Measurements from ENCODE around the gene GVQW3.
"Not testable (repeated sequence)": the region's sequence is repeated elsewhere in the genome, so short reads cannot be mapped to it uniquely, and the experiment has no call there.

Gene GVQW3

DNA sequence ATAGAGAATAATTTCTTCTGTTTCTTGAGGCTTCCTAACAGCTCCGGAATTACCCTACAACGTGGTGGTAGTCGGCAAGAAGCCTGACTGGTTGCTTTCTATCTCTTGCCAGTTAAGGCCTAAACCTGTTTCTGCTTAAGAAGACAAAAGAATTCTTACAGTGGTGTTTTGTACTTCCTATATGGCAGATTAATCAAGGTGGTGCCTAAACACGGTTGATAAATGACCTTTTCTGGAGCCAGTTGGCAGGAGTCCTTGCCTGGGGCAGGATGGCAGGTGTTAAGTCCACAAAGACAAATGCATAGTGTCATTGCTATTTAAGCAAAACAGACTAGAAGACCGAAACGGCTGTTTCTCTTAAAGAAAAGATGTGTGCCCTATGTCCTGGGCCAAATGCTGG, 9.9 kb downstream of the GVQW3 start:
- no peak for DNase-seq

DNA sequence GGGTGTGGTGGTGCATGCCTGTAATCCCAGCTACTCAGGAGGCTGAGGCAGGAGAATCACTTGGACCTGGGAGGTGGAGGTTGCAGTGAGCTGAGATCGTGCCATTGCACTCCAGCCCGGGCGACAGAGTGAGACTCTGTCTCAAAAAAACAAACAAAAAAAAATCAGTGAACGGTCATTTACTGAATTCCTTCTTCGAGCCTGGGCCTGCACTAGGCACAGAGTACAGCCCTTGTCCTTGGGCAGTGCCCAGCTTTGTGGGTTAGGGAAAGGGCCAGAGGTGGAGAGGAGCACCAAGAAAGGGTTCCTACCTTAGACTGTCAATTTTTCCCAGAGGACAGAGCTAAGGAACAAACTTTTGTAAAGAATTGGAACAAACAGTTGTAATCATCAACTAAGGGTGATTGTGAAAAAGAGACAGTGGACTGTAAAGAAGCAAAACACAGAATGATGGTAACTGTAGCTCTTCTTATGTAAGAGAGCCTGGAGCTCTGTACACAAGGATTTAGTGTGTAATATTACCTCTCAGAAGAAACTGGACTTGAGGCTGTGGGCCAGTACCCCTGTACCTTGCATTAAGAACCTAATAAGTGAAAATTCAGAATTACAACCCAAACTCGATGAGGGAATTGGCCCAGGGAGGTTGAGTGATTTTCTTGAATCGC, 10.8 kb downstream of the GVQW3 start:
- DNase-seq: no peak

DNA sequence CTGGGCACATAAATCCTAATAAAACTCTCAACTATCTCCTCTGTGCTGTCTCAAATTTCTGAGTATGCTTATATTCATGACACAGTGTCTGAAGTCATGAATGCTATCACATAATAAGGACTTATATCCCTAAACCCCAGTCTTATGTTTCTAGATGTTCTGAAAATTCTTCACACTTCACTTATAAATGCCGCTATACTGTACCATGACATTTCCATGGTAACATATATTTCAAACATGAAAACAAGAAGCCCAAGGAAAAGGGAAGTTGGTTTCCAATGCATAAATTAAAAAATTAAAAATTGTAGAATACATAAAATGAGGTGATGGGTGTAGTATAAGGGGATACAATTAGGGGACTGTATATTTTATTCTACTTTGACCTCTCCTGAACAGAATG, 11.7 kb downstream of the GVQW3 start:
- DNase-seq: no peak

DNA sequence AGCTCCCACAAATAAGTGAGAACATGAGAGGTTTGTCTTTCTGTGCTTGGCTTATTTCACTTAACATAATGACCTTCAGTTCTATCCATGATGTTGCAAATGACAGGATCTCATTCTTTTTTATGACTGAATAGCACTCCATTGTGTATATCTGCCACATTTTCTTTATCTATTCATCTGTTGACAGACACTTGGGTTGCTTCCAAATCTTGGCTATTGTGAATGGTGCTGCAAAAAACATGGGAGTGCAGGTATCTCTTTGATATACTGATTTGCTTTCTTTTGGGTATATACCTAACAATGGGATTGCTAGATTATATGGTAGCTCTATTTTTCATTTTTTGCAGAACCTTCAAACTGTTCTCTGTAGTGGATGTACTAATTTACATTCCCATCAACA, 13.3 kb downstream of the GVQW3 start:
- DNase-seq: no peak

DNA sequence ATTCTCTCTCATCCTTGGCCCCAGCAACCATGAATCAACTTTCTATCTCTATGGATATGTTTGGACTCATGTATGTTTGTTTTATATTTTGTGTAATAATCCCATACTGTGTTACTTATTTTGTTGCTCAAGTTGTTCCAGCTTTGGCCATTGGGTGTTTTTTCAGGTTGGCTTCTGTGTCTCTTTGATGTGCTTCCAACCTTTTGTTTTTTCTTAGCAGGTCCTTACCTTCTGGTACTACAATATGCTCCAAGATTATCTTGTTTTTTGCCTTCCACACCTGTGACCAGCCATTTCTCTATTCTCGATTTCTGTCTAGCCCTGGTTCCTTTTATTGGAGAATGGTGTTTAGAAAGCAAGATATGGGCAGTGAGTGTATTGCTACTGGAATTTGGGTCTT, 14.2 kb downstream of the GVQW3 start:
- no peak for DNase-seq

DNA sequence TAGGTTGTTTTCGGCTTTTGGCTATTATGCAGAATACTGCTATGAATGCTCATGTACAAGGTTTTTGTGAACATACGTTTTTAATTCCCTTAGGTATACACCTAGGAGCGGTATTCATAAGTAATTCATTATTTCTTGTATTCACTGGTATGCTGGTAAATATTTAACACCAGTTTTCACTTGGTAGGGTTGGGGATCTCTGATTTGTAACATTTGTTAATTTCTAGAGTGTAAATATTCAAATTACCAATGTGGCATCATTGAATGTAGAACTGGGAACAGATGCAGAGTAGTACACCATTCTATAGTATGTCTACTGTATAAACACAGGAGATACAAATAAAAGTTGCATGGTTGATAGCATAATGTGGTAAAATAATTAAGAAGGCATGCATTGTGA, 16.3 kb downstream of the GVQW3 start:
- no peak for DNase-seq

DNA sequence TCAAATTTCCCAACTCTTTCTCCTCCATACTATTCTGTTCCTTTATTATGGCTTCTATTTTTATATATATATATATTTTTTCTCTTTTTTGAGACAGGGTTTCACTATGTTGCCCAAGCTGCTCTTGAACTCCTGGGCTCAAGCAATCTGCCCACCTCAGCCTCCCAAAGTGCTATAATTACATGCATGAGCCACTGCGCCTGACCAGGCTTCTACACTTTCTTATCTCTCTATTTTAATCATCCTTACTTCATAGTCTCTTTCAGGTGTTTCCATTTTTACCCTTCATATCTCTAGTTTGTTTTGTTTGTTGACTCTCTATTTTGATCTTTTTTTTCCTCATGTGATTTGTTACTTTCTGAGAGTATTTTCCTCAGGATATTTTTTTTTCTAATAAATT, 19.8 kb downstream of the GVQW3 start:
- no peak for DNase-seq

DNA sequence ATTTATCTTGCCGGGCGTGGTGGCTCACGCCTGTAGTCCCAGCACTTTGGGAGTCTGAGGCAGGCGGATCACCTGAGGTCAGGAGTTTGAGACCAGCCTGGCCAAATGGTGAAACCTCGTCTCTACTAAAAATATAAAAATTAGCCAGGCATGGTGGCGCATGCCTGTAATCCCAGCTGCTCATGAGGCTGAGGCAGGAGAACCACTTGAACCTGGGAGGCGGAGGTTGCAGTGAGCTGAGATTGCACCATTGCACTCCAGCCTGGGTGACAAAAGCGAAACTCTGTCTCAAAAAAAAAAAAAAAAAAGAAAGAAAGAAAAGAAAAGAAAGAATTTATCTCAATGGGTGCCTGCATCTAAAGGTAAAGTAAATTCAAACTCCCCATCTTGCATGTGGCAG, 20.4 kb downstream of the GVQW3 start:
- not testable (repeated sequence) for DNase-seq

DNA sequence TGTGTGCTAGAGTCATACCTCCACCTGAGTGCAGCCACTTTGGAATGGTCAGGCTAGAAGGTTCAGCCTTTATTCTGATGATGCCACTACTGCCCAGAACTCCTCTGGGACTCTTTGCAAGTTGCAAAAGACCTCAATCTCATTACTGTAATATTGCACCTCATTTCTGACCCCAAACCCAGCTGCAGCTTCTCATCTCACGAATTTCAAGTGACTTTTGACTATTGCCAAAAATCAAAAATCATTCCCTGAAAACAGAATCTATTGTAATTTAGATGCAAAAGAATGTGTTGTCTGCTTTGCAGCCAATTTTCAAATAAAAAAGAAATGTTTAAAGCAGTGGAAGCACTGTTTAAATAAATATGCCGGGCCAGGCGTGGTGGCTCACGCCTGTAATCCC, 25.2 kb downstream of the GVQW3 start:
- no peak for DNase-seq

DNA sequence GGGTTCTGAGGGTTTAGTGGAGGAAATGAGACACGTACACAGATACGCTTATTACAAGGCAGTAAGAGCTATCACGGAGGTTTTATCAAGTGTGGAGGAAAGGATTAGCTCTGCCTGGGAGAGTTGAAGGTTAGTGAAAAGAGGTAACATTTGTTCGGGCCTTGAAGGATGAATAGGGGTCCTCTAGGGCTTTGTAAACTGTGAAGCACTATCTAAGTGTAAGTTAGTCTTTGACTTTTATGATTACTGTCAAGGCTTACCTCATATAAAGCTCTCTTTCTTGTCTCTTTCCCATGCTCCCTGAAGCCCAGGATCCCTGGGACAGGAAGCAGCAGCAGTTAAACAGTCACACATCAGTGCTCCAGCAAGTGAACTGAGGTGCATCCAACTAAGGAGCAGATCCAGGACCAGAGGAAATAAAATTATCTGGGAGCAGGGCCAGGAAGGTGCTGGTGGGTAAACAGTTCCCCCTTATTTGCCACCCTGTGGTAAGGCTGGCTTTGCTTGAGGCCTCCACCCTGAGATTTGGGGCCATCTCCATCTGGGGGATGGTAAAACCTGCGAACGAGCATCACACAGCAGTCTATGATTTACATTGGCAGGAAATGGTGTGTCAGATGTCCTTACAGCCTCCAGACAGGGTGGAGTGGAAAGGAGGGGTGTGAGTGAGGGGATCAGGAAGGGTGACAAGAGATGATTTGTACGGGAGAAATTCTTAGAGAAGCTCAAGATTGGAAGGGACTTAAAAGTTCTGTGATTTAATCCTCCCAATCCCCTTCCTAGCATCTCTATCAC, 27.2 kb downstream of the GVQW3 start:
- no peak for DNase-seq

DNA sequence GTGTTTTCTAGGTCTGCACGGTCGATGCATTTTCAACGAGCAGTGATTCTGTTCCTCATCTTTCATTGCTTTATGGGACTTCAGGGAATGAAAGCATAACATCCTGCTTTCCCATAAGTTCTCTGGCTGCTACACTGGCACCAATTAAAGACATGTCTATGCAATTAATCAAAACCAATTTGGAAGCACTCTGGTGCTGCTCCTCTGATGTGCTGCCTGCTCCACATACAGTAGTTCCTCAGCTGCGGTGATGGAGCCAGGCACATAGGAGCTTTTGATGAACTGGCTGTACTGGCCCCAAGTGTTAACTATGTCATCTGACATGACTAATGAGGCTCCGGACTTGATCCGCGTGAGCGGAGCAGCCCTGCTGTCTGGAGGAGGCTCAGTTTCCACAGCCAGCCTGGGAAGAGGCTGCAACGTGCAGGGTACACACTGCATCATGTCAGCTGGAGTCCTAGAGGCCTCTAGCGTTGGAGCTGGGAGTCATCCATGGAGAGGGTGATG, 29.8 kb downstream of the GVQW3 start:
- no peak for DNase-seq

DNA sequence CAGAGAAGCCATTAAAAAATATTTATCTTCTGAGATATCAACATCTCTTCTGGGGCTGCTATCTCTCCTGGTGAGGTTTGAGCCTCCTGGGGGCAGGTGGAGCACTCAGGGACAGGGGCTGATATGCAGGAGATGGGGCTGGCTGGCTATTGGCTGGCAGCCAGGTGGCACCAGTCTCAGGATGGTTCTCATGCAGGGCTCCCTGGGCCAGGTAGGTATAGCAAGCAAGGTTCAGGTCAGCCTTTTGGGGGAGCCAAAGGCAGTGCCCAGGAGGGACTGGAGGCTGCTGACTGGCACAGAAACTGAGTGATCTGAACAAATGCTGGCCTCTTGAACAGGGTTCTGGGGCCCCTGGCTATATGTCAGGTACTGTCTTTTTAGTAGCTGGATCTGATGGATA, 34.0 kb downstream of the GVQW3 start:
- DNase-seq: no peak

DNA sequence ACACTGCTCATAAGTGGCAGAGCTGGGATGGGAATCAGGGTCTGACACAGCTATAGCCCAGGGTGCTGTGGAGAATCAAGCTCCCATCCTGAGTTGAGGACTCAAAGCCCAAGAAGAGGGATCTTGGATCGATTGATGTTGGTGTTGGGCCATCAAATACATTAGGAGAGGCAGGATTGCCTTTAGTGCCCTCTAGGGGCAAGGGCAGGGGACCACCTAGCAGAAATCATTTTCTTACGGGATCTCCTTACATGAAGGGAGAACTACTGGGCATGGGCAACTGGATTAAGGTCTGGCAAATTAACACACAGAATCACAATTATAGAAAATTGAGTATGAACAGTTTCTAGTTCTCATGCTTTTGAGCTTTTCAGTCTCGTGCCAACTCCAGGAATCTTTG, 38.8 kb downstream of the GVQW3 start:
- peak; percentile 14 for DNase-seq

DNA sequence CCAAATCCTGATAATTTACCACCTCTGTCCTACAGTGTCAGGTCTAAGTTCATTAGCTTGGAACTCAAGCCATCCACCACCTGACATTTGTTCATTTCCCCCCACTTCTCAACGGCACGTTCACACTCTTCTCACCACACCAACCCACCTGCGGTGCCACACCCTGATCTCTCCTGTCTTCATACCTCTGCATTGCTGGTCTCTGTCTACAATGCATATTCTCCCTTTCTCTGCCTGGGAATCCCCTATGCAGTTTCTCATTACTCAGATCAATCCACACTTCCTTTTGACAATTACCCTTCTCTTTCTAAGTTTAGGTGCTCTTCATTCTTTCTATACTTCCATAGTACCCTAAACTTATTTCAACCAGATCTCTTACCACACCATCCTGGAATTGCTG, 43.3 kb downstream of the GVQW3 start:
- peak; percentile 2 for DNase-seq

DNA sequence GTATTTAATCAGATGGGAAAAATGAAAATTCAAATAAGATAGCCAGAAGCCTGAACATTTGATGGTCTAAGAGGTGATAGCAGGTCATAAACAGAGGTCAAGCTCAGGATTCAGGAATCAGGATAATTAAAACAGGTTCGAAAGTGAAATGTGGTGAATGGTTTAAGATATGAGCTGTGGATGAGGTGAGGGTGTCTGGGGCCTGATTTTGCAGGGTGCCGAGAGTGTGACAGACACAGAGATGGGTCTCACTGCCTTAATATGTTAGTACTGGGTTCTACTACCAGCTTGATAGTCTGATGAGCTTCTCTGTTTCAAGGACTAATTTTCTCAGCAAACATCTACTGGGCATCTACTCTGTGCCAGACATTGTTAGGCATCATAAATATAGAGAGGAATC, 43.8 kb downstream of the GVQW3 start:
- DNase-seq: no peak

DNA sequence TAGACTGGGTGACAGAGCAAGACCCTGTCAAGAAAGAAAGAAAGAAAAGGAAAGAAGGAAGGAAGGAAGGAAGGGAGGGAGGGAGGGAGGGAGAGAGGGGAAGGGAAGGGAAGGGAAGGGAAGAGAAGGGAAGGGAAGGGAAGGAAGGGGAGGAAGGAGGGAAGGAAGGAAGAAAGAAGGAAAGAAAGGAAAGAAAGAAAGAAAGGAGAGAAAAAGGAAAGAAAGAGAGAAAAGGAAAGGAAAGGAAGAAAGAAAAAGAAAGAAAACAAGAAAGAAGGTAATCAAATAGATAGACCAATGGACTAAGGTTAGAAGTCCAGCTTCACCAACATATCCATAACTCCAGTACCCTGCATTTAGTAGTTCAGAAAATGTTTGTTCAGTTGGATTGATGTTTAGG, 45.5 kb downstream of the GVQW3 start:
- no peak for DNase-seq

DNA sequence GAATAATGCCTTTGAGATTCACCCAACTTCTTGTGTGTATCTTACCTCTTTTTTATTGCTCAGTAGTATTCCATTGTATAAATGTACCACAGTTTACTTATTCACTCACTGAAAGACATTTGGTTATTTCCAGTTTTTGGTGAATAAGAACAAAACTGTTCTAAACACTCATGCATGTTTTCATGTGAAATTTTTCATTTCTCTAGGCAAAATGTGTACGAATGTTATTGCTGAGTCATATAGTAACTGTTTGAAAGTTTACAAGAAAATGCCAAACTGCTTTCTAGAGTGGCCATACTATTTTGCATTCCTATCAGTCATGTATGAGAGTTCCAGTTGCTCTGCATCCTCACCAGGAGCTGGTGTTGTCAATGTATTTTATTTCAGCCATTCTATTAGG, 54.9 kb downstream of the GVQW3 start:
- no peak for DNase-seq

DNA sequence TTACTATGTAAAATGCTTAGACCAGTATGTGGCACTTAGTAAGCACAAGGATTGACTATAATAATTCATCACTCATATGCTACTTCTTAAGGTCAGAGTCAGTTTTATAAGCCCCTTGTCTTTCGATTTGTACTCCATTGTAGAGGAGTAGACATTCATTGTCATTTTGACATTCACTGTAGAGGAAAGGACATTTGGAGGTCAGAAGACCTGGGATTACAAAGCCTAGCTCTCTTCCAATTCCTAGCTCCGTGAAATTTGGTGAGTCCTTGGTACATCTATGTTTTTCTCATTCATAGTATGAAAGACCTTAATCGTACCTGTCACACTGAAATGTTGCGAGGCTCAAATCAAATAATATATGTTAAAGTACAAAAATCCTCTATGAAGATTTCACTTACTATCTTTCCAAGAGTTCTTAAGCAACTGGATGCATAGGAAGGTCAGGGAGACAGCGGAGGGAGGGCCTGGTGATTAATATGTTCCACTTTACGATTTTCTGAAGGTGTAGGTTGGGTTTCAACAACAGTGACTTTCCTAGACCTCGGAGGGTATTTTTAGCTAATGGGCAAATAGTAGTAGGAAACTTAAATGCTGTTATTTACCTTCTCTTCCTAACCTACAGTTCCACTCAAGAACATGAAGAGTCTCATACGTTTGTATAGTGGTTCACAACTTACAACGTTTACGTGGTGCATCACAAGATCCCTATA, 62.3 kb downstream of the GVQW3 start:
- no peak for DNase-seq

DNA sequence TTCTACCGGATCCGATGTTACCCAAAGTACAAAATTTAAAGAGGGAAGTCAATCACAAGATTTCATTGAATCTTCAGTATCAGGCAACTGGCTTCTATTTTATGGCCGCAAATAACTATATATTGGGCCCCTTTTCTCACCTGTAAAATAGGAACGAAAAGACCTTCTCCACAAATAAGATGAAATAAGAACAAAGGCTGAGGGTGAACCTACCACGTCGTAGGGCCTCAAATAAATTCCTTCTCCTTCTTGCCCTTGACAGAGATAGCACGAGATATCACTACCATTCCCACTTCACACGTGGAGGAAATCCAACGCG, 62.9 kb downstream of the GVQW3 start:
- DNase-seq: no peak

DNA sequence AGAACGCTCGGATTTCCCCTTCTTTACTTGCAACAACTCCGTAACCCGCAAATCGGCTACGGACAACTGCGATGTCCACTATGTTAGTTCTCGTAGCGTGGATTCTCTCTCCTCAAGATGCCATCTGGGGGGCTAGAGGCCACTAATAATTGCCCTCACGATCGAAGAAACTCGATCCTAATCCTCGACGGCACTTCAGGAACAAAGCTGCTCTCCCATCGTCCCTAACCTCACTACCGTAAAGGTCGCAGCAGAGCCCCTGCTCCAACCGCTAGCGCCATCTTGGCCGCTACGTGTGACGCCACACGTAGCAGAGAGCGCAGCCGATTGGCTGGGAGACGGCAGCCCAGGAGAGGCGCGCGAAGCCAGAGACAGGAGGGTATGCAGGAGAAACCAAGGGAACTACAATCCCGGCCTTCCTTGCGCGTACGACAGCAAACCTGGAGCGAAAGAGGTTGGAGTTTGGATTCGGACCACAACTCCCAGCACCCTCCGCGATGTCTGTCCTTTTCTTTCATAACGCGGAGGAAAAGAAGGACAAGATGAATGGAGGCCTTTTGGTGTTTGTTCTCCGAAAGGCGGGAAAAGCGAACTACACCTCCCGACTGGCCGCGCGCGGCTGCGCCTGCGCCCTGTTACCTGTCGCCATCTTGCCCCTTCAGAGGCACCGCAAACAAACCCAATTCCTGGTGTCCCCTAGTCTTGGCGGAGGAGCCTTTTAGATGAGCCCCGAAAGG, 63.4 kb downstream of the GVQW3 start, which contains the start of gene EMSY:
EMSY (plus strand) TSS at position 635 of the 737 bp plus-strand sequence. CDS start 1,921 bp downstream, outside the sequence.
- peak; percentile 96 for DNase-seq

DNA sequence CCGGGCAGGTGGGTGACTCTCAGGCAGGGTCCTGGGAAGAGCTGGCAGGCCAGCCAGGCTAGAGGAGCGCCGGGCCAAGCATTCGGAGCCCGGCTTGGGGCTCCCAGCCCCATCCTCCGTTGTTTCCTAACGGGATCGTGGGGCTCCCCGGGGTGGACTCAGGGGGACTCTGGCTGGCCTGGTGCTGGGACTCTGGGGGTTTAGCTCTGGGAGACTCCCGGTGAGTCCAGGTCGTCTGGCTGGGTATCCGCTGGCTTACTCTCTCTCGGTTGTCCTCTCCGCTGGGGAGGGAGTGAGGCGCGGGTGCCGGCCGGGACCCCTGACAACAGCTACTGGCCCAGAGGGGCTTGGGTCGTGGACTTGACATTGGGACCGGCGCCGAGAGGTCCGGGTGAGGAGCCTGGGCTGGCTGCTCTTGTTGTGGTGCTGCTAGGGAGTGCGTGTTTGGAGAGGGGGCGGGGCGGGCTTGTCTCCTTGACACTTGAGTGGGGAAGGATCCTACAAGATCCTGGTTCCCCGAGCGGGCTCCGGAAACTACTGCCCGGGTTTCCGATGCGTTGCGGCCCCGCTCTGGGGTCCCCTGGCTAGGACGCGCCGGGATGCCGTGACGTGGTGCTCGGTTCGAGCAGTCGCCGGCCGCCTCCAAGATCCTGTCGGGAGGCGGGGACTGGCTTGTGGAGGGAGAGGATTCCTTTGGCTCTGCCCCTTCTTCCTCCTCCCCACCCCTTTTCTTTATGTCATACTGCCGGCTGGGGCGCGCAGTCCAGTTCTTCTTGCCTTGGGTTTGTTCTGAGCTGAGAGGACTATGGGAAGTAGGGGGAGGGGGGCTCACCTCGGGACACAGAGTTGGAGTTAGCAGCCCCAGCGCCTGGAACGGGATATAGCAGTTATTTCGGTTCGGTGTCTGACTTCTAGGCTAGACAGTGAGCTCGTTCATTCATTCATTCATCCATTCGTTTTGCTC, 64.3 kb downstream of the GVQW3 start:
- peak; percentile 33 for DNase-seq

DNA sequence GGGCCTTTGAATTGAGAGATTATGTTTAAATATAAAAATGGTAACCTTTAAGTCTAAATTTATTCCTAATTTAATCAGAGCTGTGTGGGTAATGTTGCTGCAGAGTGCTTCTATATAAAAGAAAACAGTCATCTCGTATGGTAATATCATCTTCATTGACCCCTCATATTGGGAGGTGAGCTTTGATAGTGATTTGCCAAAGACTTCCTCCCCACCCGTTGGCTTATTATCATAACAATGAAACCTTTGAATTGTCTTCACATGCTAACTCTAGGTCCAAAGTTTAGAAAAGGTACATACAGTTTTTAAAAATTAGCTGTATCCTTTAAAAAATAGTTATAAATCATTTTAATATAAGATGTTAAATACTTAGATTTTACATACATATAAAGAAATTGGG, 67.4 kb downstream of the GVQW3 start:
- DNase-seq: no peak

Measured in CD4-positive, alpha-beta T cell treated with Interleukin-4 for 4 hours (primary cell).